RWPE1 (cell line): ENCODE measurements around the gene SAMD9.
A peak's percentile ranks its signal among the peaks of the same experiment; 100 is the strongest.

Experiments used
- CTCF ChIA-PET: fragments of 350-600 bp; sonication (Branson Sonifier 250); formaldehyde crosslinking; extraction: SDS; loops from one replicate; lab custom pipeline; 2021; lab: Yijun Ruan, JAX
- POLR2A ChIA-PET: fragments of 400-600 bp; formaldehyde crosslinking; extraction: SDS; loops from one replicate; lab custom pipeline; 2020; ENCODE audit warnings: antibody characterized with exemption; ENCODE audit not compliant: low non-redundant PET; lab: Yijun Ruan, JAX
- DNase-seq: peaks from one replicate; pipeline ENCODE4 v3.0.0; 2012; ENCODE audit warnings: low spot score
- H3K27ac ChIP-seq: fragments of 450-650 bp; 2 replicates; pipeline ENCODE4 v1.5.1; 2017
- CTCF ChIP-seq: fragments of 450-650 bp; conservative IDR thresholded peaks from 2 replicates; pipeline ENCODE4 v1.5.1; 2017; ENCODE audit warnings: low read depth, mild to moderate bottlenecking

SAMD9 gene

GRCh38 chr7:93055543-93056107, 62.2 kb downstream of the SAMD9 start:
- CTCF ChIA-PET = interaction anchor here (0.7 kb wide), 2 partner anchors 221 to 745 kb away, joined by 4 to 8 read pairs; no protein-coding TSS in a partner anchor
- POLR2A ChIA-PET = no interaction called here
- peak; percentile 90 for TF ChIP-seq CTCF
- peak; percentile 49 for DNase-seq
- H3K27ac ChIP-seq = no peak overlapping the region

GRCh38 chr7:93054975-93055374, 62.8 kb downstream of the SAMD9 start:
- DNase-seq = no peak
- CTCF ChIA-PET = interaction anchor here (0.7 kb wide), 1 partner anchor 382 kb away, joined by 3 read pairs; no protein-coding TSS in a partner anchor
- H3K27ac ChIP-seq = no peak overlapping the region
- POLR2A ChIA-PET = no interaction called here
- TF ChIP-seq CTCF = no peak

- ChIA-PET POLR2A (no interaction called here), CTCF (interaction anchor here (0.6 to 0.7 kb wide), 2 partner anchors 24 to 381 kb away, joined by 3 read pairs; no protein-coding TSS in a partner anchor)
Observed at GRCh38 chr7:93053949-93054943, 63.5 kb downstream of the SAMD9 start.

GRCh38 chr7:93053209-93053948, 64.4 kb downstream of the SAMD9 start:
- DNase-seq = no peak
- no peak for TF ChIP-seq CTCF
- CTCF ChIA-PET = interaction anchor here (0.6 kb wide), 1 partner anchor 25 kb away, joined by 3 read pairs; no protein-coding TSS in a partner anchor
- H3K27ac ChIP-seq = no peak overlapping the region
- POLR2A ChIA-PET = no interaction called here

More at GRCh38 chr7:93053949-93054943, 63.5 kb downstream of the SAMD9 start:
- no peak for DNase-seq
- TF ChIP-seq CTCF = no peak
- no peak overlapping the region for H3K27ac ChIP-seq

- H3K27ac ChIP-seq = no peak overlapping the region
- ChIA-PET POLR2A (no interaction called here), CTCF (no interaction called here)
- DNase-seq = no peak
- no peak for TF ChIP-seq CTCF
Observed at GRCh38 chr7:93051660-93052059, 66.1 kb downstream of the SAMD9 start.
